Spleen (tissue), 11 donors: ENCODE data around the gene TEX2. TPM values are rescaled to one million over a fixed set of nuclear protein-coding genes. Genes with fewer than 3 reads are reported as not detected.

ENCODE experiments used
- DNase-seq: peaks from one replicate; pipeline ENCODE4 v3.0.0-alpha.2; 2020
- H3K27ac ChIP-seq, 8 donors: fragments of 200-600 bp; sonication (generic) in 7 of 8; 1 replicate in 4 of 8; 2 replicates in 4 of 8; pipeline versions ENCODE4 v1.5.0 to v1.8.0; 2016 to 2021; ENCODE audit warnings: inconsistent platforms in 4 of 8, mild to moderate bottlenecking in 4 of 8, moderate library complexity in 1 of 8
- H3K27me3 ChIP-seq, 7 donors: fragments of 200-600 bp; sonication (generic) in 6 of 7; replicated peaks in 1 of 7; 1 replicate in 4 of 7; 2 replicates in 3 of 7; pipeline versions ENCODE4 v1.5.0 to v1.8.0; 2016 to 2021; ENCODE audit warnings: inconsistent platforms in 3 of 7, mild to moderate bottlenecking in 1 of 7
- H3K36me3 ChIP-seq, 6 donors: fragments of 200-600 bp; sonication (generic) in 5 of 6; 1 replicate in 4 of 6; 2 replicates in 2 of 6; pipeline versions ENCODE4 v1.5.0 to v1.8.0; 2016 to 2021; ENCODE audit warnings: inconsistent platforms in 2 of 6
- H3K4me1 ChIP-seq, 6 donors: fragments of 200-600 bp; sonication (generic) in 5 of 6; 1 replicate in 3 of 6; 2 replicates in 3 of 6; pipeline versions ENCODE4 v1.5.0 to v1.8.0; 2016 to 2021; ENCODE audit warnings: inconsistent platforms in 3 of 6
- H3K4me3 ChIP-seq, 8 donors: fragments of 200-600 bp; sonication (generic) in 7 of 8; 1 replicate in 4 of 8; 2 replicates in 4 of 8; pipeline versions ENCODE4 v1.5.0 to v1.8.0; 2016 to 2021; ENCODE audit warnings: inconsistent platforms in 4 of 8, mild to moderate bottlenecking in 4 of 8, moderate library complexity in 2 of 8
- H3K9me3 ChIP-seq, 8 donors: fragments of 200-600 bp; sonication (generic) in 7 of 8; 1 replicate in 4 of 8; 2 replicates in 4 of 8; pipeline versions ENCODE4 v1.5.0 to v1.8.0; 2016 to 2021; ENCODE audit warnings: inconsistent platforms in 4 of 8
- POLR2A ChIP-seq, 3 donors: fragments of 450-650 bp; IDR thresholded peaks; one replicate each; pipeline ENCODE4 v1.5.1; 2017; ENCODE audit warnings: antibody characterized with exemption in 3 of 3, mild to moderate bottlenecking in 1 of 3
- POLR2AphosphoS5 ChIP-seq, 3 donors: sonication (generic); formaldehyde crosslinking; IDR thresholded peaks; one replicate each; pipeline ENCODE4 v1.5.1; 2017; ENCODE audit warnings: antibody characterized with exemption in 3 of 3
- WGBS, 5 donors: extraction: QIAGEN DNeasy Blood & Tissue Kit in 3 of 5; methylation state at CpG; one replicate each; pipeline versions ENCODE4 v1.1.5 to v1.1.7; 2013 to 2018; 5-methylcytosine and 5-hydroxymethylcytosine counted together
- intact Hi-C: fragments of 100-400 bp; cut with DNase I; formaldehyde crosslinking; loops from one replicate; pipeline ENCODE4 v1.15.0; 2023; ENCODE audit warnings: low total_unique reads
- polyA plus RNA-seq, 3 donors: library from polyadenylated mRNA; stranded (reverse); fragments of 200-250 nt; gene quantifications; one replicate each; pipeline ENCODE4 v1.2.1, GENCODE V29; 2013
- total RNA-seq, 7 donors: library from RNA; depleted of rRNA in 3 of 7; stranded (reverse); fragments of >200 nt in 3 of 7; fragmentation: NEBNext Ultra II Directional in 4 of 7; extraction: Animal tissue kit (Norgen Biotek cat#: 25700) in 4 of 7; gene quantifications; one replicate each; pipeline versions ENCODE4 v1.1.0 to v1.2.1, GENCODE V29; 2016 to 2021
- TF ChIP-seq, protein P1 (sequence below), 11 experiments: fragments of 200-600 bp in 7 of 11; fragments of 450-650 bp in 4 of 11; sonication (generic) in 4 of 11; IDR thresholded peaks in 8 of 11; conservative IDR thresholded peaks in 3 of 11; 1 replicate in 7 of 11; 2 replicates in 4 of 11; pipeline versions ENCODE4 v1.4.0 to v1.8.0; 2016 to 2021; ENCODE audit warnings: antibody characterized with exemption in 11 of 11, inconsistent platforms in 4 of 11, mild to moderate bottlenecking in 1 of 11
- donor health status: healthy with polysubstance abuse.
- donor health status: DM: no; HTN: no; CAD: no; lungs with moderate emphysema.
- donor health status: DM: no; HTN: no; CAD: no.
- donor health status: Bipolar disorder and iron deficiency.
- donor health status: healthy.
- donor health status: DM: no; HTN: no; CAD: no.
- donor health status: DM: yes; HTN: yes; CAD: no.

The TEX2 gene
- total and polyA plus RNA-seq, 10 donors, result 3.0 to 44.5 (median 26.7) TPM

GRCh38 chr17:64160378-64160777, 102.7 kb downstream of the TEX2 start:
- intact Hi-C loops, result no loop called here
- Histone ChIP-seq H3K4me1 (peaks cover 9 to 38% (median 26%) of the 10 kb centered on the region in 6 donors), H3K27ac (no peak overlapping the region), H3K9me3 (no peaks in the 10 kb centered on the region), H3K27me3 (no peaks in the 10 kb centered on the region), H3K36me3 (peaks cover 0 to 81% (median 5%) of the 10 kb centered on the region in 6 donors), H3K4me3 (no peak overlapping the region)
- no peak for DNase-seq
- TF ChIP-seq POLR2A (IDR thresholded peaks at IDR 0.05) (no peak), POLR2AphosphoS5 (IDR thresholded peaks at IDR 0.05) (no peak)
- TF ChIP-seq, protein P1, sequence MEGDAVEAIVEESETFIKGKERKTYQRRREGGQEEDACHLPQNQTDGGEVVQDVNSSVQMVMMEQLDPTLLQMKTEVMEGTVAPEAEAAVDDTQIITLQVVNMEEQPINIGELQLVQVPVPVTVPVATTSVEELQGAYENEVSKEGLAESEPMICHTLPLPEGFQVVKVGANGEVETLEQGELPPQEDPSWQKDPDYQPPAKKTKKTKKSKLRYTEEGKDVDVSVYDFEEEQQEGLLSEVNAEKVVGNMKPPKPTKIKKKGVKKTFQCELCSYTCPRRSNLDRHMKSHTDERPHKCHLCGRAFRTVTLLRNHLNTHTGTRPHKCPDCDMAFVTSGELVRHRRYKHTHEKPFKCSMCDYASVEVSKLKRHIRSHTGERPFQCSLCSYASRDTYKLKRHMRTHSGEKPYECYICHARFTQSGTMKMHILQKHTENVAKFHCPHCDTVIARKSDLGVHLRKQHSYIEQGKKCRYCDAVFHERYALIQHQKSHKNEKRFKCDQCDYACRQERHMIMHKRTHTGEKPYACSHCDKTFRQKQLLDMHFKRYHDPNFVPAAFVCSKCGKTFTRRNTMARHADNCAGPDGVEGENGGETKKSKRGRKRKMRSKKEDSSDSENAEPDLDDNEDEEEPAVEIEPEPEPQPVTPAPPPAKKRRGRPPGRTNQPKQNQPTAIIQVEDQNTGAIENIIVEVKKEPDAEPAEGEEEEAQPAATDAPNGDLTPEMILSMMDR (IDR thresholded peaks at IDR 0.05 in 8 of 11, conservative IDR thresholded peaks at IDR 0.05 in 3 of 11), result no peak
- 93 to 97% (median 95%) methylated on average over 4 of the region's 4 CpGs for WGBS, 5 donors

GRCh38 chr17:64158831-64159590, 104.0 kb downstream of the TEX2 start:
- no peak for DNase-seq
- TF ChIP-seq POLR2A (IDR thresholded peaks at IDR 0.05), result no peak
- no peak for TF ChIP-seq POLR2AphosphoS5 (IDR thresholded peaks at IDR 0.05)
- TF ChIP-seq, protein P1 (IDR thresholded peaks at IDR 0.05 in 8 of 11, conservative IDR thresholded peaks at IDR 0.05 in 3 of 11), result no peak
- Histone ChIP-seq H3K27me3 (no peaks in the 10 kb centered on the region), H3K36me3 (peaks cover 0 to 81% (median 4%) of the 10 kb centered on the region in 6 donors), H3K4me3 (no peak overlapping the region), H3K4me1 (peaks cover 20 to 52% (median 38%) of the 10 kb centered on the region in 6 donors), H3K9me3 (no peaks in the 10 kb centered on the region), H3K27ac (no peak overlapping the region)
- 80 to 92% (median 87%) methylated on average over 12 of the region's 12 CpGs for WGBS, 5 donors
- intact Hi-C loops, result no loop called here

GRCh38 chr17:64158406-64158805, 104.7 kb downstream of the TEX2 start:
- DNase-seq, result no peak
- no peak overlapping the region for H3K27ac ChIP-seq
- H3K9me3 ChIP-seq, result no peaks in the 10 kb centered on the region
- peaks cover 24 to 58% (median 41%) of the 10 kb centered on the region in 6 donors for H3K4me1 ChIP-seq
- no peak for TF ChIP-seq POLR2AphosphoS5 (IDR thresholded peaks at IDR 0.05)
- no peak for TF ChIP-seq POLR2A (IDR thresholded peaks at IDR 0.05)
- TF ChIP-seq, protein P1 (IDR thresholded peaks at IDR 0.05 in 8 of 11, conservative IDR thresholded peaks at IDR 0.05 in 3 of 11), result no peak
- no peak overlapping the region for H3K4me3 ChIP-seq
- H3K36me3 ChIP-seq, result peaks cover 0 to 81% (median 6%) of the 10 kb centered on the region in 6 donors
- no peaks in the 10 kb centered on the region for H3K27me3 ChIP-seq
- 70 to 78% (median 77%) methylated on average over 7 of the region's 7 CpGs for whole genome bisulfite sequencing, 5 donors
- intact Hi-C loops, result no loop called here

DNA sequence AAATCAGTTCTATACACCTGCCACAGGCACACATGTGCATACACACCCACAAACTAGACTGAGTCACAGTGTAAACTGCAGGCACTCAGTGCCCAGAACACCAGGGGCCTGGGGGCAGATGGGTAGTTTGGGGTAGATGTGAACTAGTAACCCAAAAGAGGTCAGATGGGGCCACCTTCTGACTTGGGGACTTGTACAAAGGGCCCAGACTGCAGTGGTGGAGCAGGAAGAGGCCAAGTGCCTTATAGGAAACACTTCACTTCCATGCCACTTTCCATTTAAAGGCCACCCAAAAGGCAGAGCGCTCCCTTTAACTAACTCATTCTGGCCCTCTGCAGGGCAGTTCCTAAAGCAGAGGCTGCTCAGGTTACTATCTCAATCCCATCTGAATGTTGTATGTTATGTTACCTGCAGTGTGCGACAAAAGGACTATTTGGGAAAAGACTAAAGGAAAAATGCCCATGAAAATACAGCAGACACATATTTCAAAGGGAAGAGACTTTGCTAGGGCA, 105.3 kb downstream of the TEX2 start:
- Histone ChIP-seq H3K36me3 (peaks cover 0 to 81% (median 9%) of the 10 kb centered on the region in 6 donors), H3K4me3 (no peak overlapping the region), H3K27ac (peak overlapping the region in 3 of 8 donors; percentile 79 to 90 (median 86)), H3K4me1 (peaks cover 24 to 62% (median 43%) of the 10 kb centered on the region in 6 donors), H3K27me3 (no peaks in the 10 kb centered on the region), H3K9me3 (no peaks in the 10 kb centered on the region)
- DNase-seq, result no peak
- 82 to 89% (median 85%) methylated on average over 2 of the region's 2 CpGs for WGBS, 5 donors
- intact Hi-C loops, result no loop called here
- TF ChIP-seq, protein P1 (IDR thresholded peaks at IDR 0.05 in 8 of 11, conservative IDR thresholded peaks at IDR 0.05 in 3 of 11), result no peak
- TF ChIP-seq POLR2A (IDR thresholded peaks at IDR 0.05), result no peak
- TF ChIP-seq POLR2AphosphoS5 (IDR thresholded peaks at IDR 0.05), result no peak
